HG02943 (cell line): ENCODE measurements around the gene RASSF3.
"Not testable (repeated sequence)": the region's sequence is repeated elsewhere in the genome, so short reads cannot be mapped to it uniquely, and the experiment has no call there.

Experiments
- ATAC-seq: cut with Tn5 transposase; IDR thresholded peaks from one replicate; pipeline ENCODE4 v1.9.1; 2021; ENCODE audit warnings: mild to moderate bottlenecking, low read depth, moderate library complexity; ENCODE audit not compliant: unreplicated experiment

Gene RASSF3

DNA sequence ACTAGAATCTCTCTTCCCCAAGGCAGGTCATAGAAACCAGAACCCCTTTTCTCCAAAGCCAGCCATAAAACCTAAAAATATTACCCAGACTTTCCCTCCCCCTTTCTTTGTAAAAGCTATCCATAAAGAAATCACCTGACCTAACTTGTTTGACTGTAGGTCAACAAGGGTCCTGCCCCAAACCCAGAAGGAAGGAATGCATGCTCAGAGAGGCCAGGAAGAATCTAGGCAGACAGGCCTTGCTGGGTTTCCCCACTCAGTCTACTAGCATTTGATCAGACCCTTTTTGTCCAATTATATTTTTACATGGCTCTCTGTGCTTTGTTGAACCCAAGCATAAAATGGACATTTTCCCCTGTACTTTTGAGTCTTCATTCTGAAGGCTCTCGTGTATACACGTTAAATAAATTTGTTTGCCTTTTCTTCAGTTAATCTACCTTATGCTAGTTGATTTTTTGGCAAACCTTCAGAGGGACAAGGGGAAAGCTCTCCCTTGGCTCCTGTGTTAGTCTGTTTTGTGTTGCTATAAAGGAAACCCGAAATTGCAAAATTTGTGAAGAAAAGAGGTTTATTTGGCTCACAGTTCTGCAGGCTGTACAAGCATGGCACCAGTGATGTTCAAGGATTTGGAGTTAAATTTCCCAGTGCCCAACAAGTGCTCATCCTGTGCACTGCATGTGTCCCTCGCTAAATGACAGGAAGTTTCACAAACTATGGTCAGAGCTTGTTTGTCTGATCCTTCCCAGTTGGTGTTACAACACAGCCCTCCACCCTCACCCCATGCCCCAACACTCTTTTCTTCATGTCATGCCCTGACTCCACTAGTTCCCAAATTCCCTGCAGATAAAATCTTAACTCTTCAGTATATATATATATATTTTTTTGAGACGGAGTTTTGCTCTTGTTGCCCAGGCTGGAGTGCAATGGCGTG, 14.2 kb upstream of the RASSF3 start:
- no peak for ATAC-seq

DNA sequence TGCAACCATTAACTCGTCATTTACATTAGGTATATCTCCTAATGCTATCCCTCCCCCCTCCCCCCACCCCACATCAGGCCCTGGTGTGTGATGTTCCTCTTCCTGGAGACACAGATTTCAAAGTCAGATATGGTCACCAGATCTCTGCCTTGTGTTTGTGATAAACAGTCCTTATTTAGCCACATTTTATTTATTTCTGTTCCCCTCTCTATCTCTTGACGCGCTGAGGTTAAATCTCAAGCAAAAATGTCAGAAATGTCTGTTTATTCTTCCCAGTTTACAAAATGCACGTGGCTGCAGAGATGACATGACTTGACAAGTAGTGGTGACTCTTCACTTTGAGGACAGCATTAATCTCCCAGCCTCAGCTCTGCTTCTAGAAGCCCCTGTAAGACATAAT, 11.5 kb upstream of the RASSF3 start:
- ATAC-seq = no peak

DNA sequence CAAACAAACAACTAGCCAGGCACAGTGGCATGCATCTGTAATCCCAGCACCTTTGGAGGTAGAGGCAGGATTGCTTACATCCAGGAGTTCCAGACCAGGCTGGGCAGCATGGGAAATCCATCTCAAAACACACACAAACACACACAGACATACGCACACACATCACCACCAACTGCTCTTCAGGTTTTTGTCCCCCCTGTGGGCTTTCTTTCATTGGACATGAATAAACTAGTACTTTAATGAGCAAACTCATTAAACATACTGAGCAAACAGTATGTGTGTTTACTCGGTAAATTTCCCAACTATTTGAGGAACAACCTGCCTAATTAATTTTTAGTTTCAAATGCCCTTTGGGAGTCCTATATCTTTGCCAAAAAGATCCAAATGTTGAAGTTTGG, 10.1 kb upstream of the RASSF3 start:
- ATAC-seq = no peak

GRCh38 chr12:64603183-64603841, 7.0 kb upstream of the RASSF3 start:
- no peak for ATAC-seq

DNA sequence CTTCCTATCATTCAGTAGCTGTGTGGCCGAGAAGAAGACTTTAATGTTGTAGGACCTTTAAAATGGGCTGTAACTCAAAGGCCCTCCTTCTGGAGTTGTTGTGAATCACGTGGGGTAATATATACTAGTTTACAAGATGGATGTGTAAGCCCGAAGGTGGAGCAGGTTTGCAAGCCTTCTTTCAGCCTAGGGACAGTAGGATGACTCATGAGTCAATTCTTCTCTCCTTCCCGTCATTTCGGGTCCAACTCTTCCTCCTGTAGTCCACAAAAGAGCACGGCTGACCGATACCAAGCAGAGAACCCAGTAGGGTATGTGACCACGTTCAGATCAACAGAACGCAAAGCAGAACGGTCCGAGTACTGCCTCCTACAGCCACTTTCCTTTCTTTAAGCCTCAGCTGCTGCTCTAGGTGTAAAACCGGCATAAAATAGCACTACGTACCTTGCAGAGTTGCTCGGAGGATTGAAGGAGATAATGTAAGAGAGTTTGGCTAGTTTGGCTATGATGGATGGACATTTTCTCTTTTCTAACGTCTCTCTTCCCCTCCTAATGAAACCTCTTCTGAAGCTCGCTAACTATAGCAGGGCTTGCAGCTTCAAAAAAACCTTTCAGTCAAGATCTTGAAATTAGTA, 1.3 kb upstream of the RASSF3 start:
- no peak for ATAC-seq

DNA sequence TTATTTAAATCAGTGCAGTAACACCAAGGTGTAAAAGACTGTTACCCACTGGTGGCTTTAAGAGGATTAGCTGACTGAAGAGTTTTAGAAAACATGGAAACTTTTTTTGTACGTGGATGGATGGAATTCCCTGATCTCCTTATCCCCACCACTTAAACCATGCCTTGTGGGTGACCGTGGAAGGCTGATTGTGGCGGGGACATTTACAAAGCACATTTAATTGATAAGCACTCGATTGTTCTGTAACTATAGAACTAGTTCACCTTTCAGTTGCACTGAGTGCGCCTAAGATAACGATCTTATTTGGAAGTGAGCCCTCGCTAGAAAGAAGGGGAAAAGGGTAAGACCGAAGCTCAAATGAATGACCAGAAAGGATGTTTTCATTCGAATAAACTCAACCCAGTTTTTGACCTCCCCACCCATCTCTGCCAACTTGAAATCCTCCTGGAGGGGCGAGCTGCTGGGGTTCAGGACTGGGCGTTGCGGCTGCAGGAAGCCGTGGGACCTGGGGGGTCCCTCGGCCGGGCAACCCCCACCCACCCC, 688 bp upstream of the RASSF3 start:
- ATAC-seq = no peak

- ATAC-seq = peak; percentile 49
Observed at GRCh38 chr12:64610660-64611340, 505 bp downstream of the RASSF3 start.

- ATAC-seq = no peak
Observed at GRCh38 chr12:64611341-64612284, 1.3 kb downstream of the RASSF3 start.

DNA sequence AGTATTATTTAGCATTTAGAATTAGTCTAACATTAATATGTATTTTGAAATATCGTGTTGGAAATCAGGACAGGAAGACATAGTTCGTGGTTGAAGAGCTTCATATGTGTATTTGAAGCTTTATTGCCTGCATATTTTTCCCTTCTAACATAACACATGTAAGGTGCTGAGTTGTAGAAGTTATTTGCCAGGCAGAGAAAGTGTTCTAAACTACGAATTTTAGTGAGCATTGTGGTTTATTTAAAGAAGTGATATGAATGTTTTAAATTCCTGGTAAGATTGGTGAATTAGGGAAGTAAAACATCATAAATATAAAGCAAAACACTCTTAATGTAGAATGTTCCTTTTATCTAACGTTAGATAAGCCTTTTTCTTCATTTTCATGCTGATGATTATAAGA, 2.5 kb downstream of the RASSF3 start:
- ATAC-seq = no peak

GRCh38 chr12:64613775-64614398, 3.6 kb downstream of the RASSF3 start:
- not testable (repeated sequence) for ATAC-seq

DNA sequence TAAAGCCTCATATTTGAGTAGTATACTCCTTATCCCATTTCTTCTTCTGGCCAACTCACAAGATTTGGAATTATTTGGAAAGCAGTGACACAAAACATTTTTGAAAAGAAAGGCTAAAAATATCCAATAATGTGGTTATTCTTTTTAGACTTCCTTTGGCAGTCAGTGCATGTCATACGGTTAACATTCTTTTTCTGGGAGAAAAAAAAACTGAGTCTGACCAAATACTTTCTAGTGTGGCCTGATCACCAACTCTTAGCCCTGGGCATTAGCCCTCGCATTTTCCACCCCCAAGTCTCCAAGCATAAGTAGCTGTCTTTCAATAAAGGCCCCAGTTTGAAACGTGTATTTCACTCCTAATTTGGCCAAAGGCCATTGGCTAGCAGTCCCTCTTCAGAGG, 5.9 kb downstream of the RASSF3 start:
- no peak for ATAC-seq

- no peak for ATAC-seq
Observed at GRCh38 chr12:64618953-64619590, 8.8 kb downstream of the RASSF3 start.

DNA sequence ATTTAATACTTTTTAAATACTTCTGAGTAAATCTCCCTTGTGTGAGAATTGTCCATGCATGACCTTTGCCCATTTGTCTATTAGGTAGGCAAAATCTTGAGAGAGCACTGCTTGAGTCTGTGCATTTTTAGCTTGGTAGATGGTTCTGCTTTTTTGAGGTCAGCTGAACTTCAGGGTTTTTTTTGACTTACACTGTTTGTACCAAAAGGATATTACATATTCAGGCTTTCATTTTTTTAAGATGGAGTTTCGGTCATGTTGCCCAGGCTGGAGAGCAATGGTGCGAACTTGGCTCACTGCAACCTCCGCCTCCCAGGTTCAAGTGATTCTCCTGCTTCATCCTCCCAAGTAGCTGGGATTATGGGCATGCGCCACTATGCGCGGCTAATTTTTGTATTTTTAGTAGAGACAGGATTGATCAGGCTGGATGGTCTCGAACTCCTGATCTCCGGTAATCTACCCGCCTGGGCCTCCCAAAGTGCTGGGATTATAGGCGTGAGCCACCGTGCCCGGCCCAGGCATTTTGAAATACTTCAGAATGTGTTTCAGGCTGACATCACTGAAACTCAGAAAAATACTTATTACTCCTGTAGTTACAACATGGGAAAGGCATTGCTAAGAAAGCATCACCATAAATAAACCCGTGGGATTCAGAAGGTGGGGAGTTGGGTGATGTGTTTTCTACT, 11.1 kb downstream of the RASSF3 start:
- peak; percentile 74 for ATAC-seq

DNA sequence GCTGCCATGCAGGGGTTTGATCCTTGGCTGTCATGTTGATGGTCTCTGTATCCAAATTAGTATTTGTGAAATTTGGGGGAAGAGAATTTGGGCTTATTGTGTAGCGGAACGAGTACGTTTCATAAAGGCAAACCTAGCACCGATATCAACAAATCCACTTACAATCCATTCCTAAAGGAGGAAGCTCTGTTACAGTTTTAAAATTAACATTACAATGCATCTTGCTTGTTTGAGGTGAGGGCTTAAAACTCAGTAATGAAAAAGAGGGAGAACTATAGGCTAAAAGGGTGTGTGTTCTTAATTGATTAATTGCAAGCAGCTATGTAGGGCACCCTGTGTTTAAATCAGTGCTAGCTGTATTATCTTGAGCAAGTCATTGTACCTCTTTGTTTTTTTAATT, 13.7 kb downstream of the RASSF3 start:
- no peak for ATAC-seq

- ATAC-seq = no peak
Observed at GRCh38 chr12:64625243-64626077, 15.2 kb downstream of the RASSF3 start.

GRCh38 chr12:64626588-64626987, 16.3 kb downstream of the RASSF3 start:
- ATAC-seq = not testable (repeated sequence)

DNA sequence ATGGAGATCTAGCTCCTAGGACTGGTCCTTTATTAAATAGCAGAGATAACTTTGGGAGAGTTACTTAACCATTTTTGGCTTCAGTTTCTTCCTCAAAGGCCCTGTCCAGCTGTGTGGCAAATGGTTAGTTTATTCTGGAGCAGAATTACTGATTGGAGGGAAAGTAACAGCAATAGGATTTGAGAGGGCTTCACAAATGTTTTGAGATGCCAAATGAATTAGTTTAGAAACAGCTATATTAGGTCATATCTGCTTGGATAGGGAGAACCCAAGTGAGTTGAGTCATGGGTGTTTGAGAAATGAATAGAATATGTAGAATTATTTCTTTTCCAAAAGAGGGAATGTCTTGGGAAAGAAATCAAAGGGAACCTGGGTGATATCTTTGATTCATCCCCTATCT, 17.5 kb downstream of the RASSF3 start:
- no peak for ATAC-seq
